Measurements from ENCODE around the gene HRH1.

DNA sequence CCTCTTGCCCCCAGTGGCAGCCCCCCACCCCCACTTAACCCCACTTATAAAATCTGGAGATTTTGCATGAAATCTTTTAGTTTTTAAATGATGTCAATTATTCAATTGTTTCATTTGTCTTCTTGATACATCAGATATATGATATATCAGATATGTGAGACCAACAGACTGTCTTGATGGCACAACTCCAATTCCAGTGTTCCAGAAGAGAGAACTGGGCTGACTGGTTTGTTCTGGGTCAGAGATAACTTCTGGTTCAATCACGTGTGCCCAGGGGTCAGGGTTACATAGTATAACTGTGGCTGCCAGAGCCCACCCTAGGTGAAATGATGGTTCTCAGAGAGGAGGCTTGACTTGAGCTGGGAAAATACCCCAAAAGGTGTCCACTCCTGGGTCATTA lies 85.5 kb downstream of the HRH1 start:
- no peak for TF ChIP-seq CTCF (IDR thresholded peaks at IDR 0.05 in 2 of 3, conservative IDR thresholded peaks at IDR 0.05 in 1 of 3; ENCODE audit: borderline replicate concordance in 1 of 3, insufficient read depth in 1 of 3, low read depth in 2 of 3, low read length in 2 of 3)
- no peak for TF ChIP-seq POLR2A (IDR thresholded peaks at IDR 0.05; ENCODE audit: borderline replicate concordance, extremely low read depth, insufficient read depth, insufficient read length)
- TF ChIP-seq ATF3 (IDR thresholded peaks at IDR 0.05) = no peak
- no peak for TF ChIP-seq ELF1 (IDR thresholded peaks at IDR 0.05; ENCODE audit: borderline replicate concordance, low read depth)
- TF ChIP-seq CEBPB (IDR thresholded peaks at IDR 0.05; ENCODE audit: low read depth) = no peak
- TF ChIP-seq TCF7L2 (IDR thresholded peaks at IDR 0.05; ENCODE audit: borderline replicate concordance, extremely low read depth, insufficient read depth, insufficient read length) = no peak
- no peak for TF ChIP-seq MAX (IDR thresholded peaks at IDR 0.05)

Data from HCT116 (cell line).